Measurements from ENCODE around the gene C14orf39.

GRCh38 chr14:60510951-60511599, 25.2 kb upstream of the C14orf39 start:
- TF ChIP-seq POLR2AphosphoS5 (IDR thresholded peaks at IDR 0.05; ENCODE audit: low read depth, low read length) (no peak), REST (IDR thresholded peaks at IDR 0.05; ENCODE audit: insufficient read depth in 1 of 2, low read depth in 2 of 2, low read length in 1 of 2) (no peak), CTCF (IDR thresholded peaks at IDR 0.05) (no peak), SIN3A (IDR thresholded peaks at IDR 0.05; ENCODE audit: borderline replicate concordance, insufficient read depth, low read depth, low read length) (no peak)
